Right renal pelvis (tissue), 4 donors: ENCODE results near the gene MAP3K20. TPM values are rescaled to one million over a fixed set of nuclear protein-coding genes. Genes with fewer than 3 reads are reported as not detected.
"Not testable (repeated sequence)": the region's sequence is repeated elsewhere in the genome, so short reads cannot be mapped to it uniquely, and the experiment has no call there.

Source experiments
- DNase-seq, 4 donors: peaks; one replicate each; pipeline ENCODE4 v3.0.0-alpha.2; 2013; ENCODE audit warnings: low read depth in 4 of 4, low spot score in 3 of 4, missing footprints in 1 of 4
- polyA plus RNA-seq, 4 donors: library from polyadenylated mRNA; unstranded; fragments of 120-200 nt; gene quantifications; one replicate each; pipeline ENCODE4 v1.2.1, GENCODE V29; 2013; ENCODE audit not compliant: insufficient read length in 4 of 4

MAP3K20 gene
- polyA plus RNA-seq, 4 donors: 23.1 to 30.2 (median 29.3) TPM

DNA sequence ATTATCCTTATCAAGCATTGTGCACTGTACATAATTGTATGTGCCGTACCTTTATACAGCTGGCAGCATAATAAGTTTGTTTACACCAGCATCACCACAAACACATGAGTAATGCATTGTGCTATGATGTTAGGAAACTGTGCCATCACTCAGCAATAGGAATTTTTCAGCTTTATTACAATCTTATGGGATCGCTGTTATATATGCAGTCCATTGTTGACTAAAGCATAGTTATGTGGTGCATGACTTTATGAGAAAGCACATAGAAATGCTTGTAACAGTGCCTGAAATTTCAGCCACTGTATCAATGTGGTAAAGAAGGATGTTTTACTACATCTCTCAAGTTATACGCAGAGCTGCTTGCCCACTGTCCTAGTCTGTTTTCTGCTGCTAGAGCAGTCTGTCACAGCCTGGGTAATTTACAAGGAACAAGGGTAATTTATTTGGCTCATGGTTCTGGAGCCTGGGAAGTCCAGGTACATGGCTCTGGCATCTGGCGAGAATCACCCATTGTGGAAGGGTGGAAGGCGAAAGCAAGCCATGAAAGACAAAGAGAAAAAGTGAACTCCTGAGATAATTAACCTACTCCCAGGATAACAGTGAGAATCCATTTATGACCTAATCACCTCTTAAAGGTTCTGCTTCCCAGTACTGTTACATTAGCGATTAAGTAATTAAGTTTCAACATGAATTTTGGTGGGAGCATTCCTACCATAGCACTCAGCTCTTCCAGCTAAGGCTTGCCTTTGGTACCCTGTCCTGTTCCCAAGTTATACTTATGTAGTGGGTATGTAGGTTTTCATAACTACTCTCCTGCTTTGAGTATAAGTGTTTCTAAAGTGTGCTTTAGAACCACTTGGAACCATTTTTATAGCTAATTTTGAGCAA, 4.6 kb downstream of the MAP3K20 start:
- no peak for DNase-seq

- DNase-seq: no peak
These were observed 11.0 kb downstream of the MAP3K20 start for GRCh38 chr2:173086518-173087213.

GRCh38 chr2:173087214-173087581, 11.6 kb downstream of the MAP3K20 start:
- DNase-seq: no peak

DNA sequence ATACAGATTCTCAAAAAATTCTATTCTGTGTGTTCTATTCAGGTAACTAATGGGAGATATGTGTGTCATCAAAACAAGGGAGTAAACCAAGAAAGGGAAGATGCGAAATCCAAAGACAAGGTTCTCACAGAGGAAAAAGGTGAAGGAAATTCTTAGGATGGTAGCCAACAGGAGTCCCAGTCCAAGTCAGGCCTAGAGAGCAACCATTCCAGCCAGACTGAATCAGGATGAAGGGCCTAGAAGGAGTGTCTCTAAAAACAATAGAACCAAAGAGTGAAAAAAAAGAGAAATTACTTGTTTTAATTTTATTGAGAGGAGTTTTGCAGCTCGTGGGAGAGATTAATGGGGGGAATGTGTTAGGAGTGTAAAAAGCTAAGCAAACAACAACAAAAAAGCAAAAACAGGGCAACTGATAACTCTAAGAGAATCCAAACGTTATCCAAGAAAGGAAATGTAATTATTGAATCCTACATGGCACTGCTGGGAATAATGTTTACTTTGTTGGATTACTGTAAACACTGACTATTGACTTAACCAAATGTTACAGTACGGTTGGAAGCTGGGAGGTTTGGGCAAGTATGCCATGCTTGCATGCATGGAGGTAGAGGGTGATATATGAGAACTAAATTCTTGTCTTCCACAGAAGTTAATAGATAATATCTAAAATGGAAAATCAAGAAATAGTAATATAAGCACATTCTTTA, 12.3 kb downstream of the MAP3K20 start:
- no peak for DNase-seq

- DNase-seq: no peak
These were observed 14.7 kb downstream of the MAP3K20 start for GRCh38 chr2:173090276-173090877.

GRCh38 chr2:173090973-173091660, 15.5 kb downstream of the MAP3K20 start:
- no peak for DNase-seq

- DNase-seq: no peak
These were observed 16.3 kb downstream of the MAP3K20 start for GRCh38 chr2:173091910-173092309.

GRCh38 chr2:173092844-173093402, 17.3 kb downstream of the MAP3K20 start:
- DNase-seq: no peak

GRCh38 chr2:173093617-173094016, 18.0 kb downstream of the MAP3K20 start:
- not testable (repeated sequence) for DNase-seq

GRCh38 chr2:173094731-173095130, 19.1 kb downstream of the MAP3K20 start:
- DNase-seq: no peak

DNA sequence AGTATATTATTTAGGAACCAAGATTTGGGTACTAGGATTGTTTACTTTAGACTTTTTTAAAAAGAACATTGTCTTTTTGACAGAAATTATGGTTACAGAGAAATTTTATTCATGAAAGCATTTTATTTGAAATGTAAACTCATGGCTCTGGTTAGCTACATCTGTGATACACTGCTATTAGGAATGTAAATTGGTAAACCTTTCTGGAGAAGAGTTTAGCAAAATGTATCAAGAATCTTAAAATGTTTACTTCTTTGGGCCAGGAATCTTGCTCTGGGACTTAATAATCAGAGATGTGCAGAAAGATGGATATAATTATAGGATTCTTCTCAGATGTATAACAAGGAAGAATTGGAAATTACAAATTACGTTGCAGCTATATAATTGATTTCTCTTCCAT, 19.7 kb downstream of the MAP3K20 start:
- no peak for DNase-seq

GRCh38 chr2:173099271-173099670, 23.6 kb downstream of the MAP3K20 start:
- no peak for DNase-seq

DNA sequence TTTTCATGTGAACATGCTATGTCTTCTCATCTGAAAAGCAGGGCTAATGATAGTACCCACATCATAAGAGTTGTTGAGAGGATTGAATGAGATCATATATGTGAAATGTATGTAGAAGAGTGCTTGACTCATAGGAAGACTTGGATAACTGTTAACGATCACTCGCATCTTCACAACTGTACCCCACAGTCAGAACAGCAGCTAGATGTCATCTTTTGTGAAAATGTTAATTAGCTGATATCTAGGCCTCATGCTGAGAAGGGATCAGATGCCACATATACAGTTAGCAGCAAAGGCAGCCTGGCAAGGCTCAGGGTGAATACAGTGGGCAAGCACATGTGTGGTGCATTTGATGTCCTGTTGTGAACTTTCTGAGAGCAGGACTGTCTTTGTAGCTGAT, 24.2 kb downstream of the MAP3K20 start:
- DNase-seq: no peak

GRCh38 chr2:173101687-173102086, 26.0 kb downstream of the MAP3K20 start:
- no peak for DNase-seq

GRCh38 chr2:173104156-173104555, 28.5 kb downstream of the MAP3K20 start:
- no peak for DNase-seq

GRCh38 chr2:173106959-173107628, 31.4 kb downstream of the MAP3K20 start:
- no peak for DNase-seq

DNA sequence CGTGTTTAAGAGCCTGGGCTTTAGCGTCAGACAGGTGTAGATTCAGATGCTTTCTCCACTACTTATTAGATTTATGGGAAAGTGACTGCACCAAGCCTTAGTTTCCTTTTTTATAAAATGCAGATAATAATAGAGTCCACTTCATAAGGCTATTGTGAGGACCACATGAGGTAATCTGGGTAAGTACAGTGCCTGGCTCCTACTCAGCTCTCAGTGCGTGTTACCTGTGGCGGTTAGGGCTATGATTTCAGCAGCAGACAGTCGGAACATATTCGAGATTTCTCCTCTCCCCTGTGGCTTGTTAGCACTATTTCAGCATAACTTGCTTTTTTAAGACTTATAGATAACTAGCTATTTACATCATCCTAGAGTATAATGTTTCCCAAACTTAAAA, 32.0 kb downstream of the MAP3K20 start:
- DNase-seq: no peak

GRCh38 chr2:173109253-173110188, 33.9 kb downstream of the MAP3K20 start:
- no peak for DNase-seq
